ENCODE measurements around the gene MSLN.

- TF ChIP-seq CTCF (optimal IDR thresholded peaks at IDR 0.05 in 1 of 3, IDR thresholded peaks at IDR 0.05 in 1 of 3, conservative IDR thresholded peaks at IDR 0.05 in 1 of 3; ENCODE audit: extremely low read depth in 1 of 3, insufficient read depth in 2 of 3, low read length in 3 of 3), result no peak
- TF ChIP-seq EZH2 (IDR thresholded peaks at IDR 0.05; ENCODE audit: low read length), result no peak
Observed at GRCh38 chr16:714558-715476, 45.7 kb upstream of the MSLN start, which contains the start of gene METRN.
